K562 (cell line): Measurements from ENCODE around the gene SMC6. TPM values are rescaled to one million over a fixed set of nuclear protein-coding genes. Genes with fewer than 3 reads are reported as not detected.

ENCODE experiments used
- ATAC-seq: fragments of 200-7000 bp; cut with Tn5 transposase; 3 replicates; pipeline ENCODE4 v1.9.1; 2020; ENCODE audit warnings: moderate library complexity
- BruUV-seq: library from RNA; stranded (reverse); fragments of 400-500 nt; replicated peaks from 2 replicates; lab custom pipeline; 2021; lab: Mats Ljungman, UMichigan
- CTCF ChIA-PET: fragments of 300-600 bp; formaldehyde crosslinking; extraction: SDS; loops from one replicate; lab custom pipeline; 2021; ENCODE audit warnings: low intra/inter-chr PET ratio; lab: Yijun Ruan, JAX
- POLR2A ChIA-PET: fragments of 300-600, 350-650 bp; sonication (Branson Sonifier 250); formaldehyde crosslinking; extraction: SDS; loops from one replicate; lab custom pipeline; 2021; ENCODE audit warnings: antibody characterized with exemption, inconsistent platforms; lab: Yijun Ruan, JAX
- DNase-seq, 4 experiments: peaks; one replicate each; pipeline versions ENCODE4 v3.0.0 to v3.0.0-alpha.2; 2011 to 2018; ENCODE audit warnings: low spot score in 3 of 4, mixed read lengths in 3 of 4; ENCODE audit errors: extremely low read depth in 1 of 4
- FAIRE-seq: peaks from 2 replicates; lab custom pipeline; 2011; peaks lifted over from hg19 to GRCh38; lab: Jason Lieb, UNC
- H2AFZ ChIP-seq: 2 replicates; pipeline ENCODE4 v1.6.0; 2011; ENCODE audit warnings: low read depth, low read length, control low read depth, inconsistent platforms
- H3K27ac ChIP-seq: fragments of 200-600 bp; 3 replicates; pipeline ENCODE4 v1.8.0; 2011; ENCODE audit warnings: low read depth, mild to moderate bottlenecking, control low read depth, inconsistent platforms, low read length, moderate library complexity, mixed read lengths; ENCODE audit errors: extremely low read depth
- H3K27me3 ChIP-seq, 2 experiments: fragments of 300-600 bp in 1 of 2; 2 replicates in 1 of 2; 3 replicates in 1 of 2; pipeline versions ENCODE4 v1.6.0 to v1.8.0; 2011; ENCODE audit warnings: inconsistent platforms in 2 of 2, low read length in 2 of 2, mild to moderate bottlenecking in 1 of 2, mixed read lengths in 1 of 2, moderate library complexity in 1 of 2; ENCODE audit not compliant: control insufficient read depth in 2 of 2, insufficient read depth in 2 of 2
- H3K36me3 ChIP-seq: fragments of 300-600 bp; 3 replicates; pipeline ENCODE4 v1.8.0; 2011; ENCODE audit warnings: mild to moderate bottlenecking, low read length, inconsistent platforms; ENCODE audit not compliant: control insufficient read depth, insufficient read depth
- H3K4me1 ChIP-seq, 2 experiments: fragments of 200-600 bp in 1 of 2; replicated peaks in 1 of 2; 2 replicates in 1 of 2; 3 replicates in 1 of 2; pipeline versions ENCODE4 v1.5.1 to v1.8.0; 2011; ENCODE audit warnings: inconsistent platforms in 2 of 2, low read length in 2 of 2, mild to moderate bottlenecking in 1 of 2, mixed read lengths in 1 of 2, moderate library complexity in 1 of 2; ENCODE audit not compliant: control insufficient read depth in 2 of 2, insufficient read depth in 2 of 2
- H3K4me2 ChIP-seq: 2 replicates; pipeline ENCODE4 v1.6.1; 2011; ENCODE audit warnings: low read length, control low read depth, inconsistent platforms, mixed read lengths; ENCODE audit not compliant: insufficient read depth
- H3K4me3 ChIP-seq: fragments of 200-600 bp; sonication (generic), shearing (Covaris generic); 2 replicates; pipeline ENCODE4 v1.5.1; 2016; ENCODE audit warnings: control low read depth, inconsistent platforms
- H3K79me2 ChIP-seq: fragments of 200-600 bp; 3 replicates; pipeline ENCODE4 v1.8.0; 2011; ENCODE audit warnings: low read length, inconsistent platforms; ENCODE audit not compliant: control insufficient read depth, insufficient read depth
- H3K9ac ChIP-seq, 2 experiments: 2 replicates each; pipeline versions ENCODE4 v1.6.0 to v1.6.1; 2011; ENCODE audit warnings: low read depth in 2 of 2, low read length in 2 of 2, control low read depth in 1 of 2, inconsistent platforms in 1 of 2, mild to moderate bottlenecking in 1 of 2, mixed read lengths in 1 of 2; ENCODE audit not compliant: insufficient read depth in 1 of 2
- H3K9me1 ChIP-seq: one replicate; pipeline ENCODE4 v1.6.0; 2011; ENCODE audit warnings: inconsistent platforms, mild to moderate bottlenecking, low read length, moderate library complexity; ENCODE audit not compliant: control insufficient read depth, insufficient read depth
- H3K9me3 ChIP-seq: replicated peaks from 2 replicates; pipeline ENCODE4 v1.5.1; 2011; ENCODE audit warnings: low read depth, low read length, inconsistent platforms; ENCODE audit not compliant: control insufficient read depth, insufficient read depth
- H4K20me1 ChIP-seq: replicated peaks from 2 replicates; pipeline ENCODE4 v1.6.1; 2011; ENCODE audit warnings: low read length, inconsistent platforms, mixed read lengths; ENCODE audit not compliant: control insufficient read depth, insufficient read depth
- ATF7 ChIP-seq: fragments of 450-650 bp; IDR thresholded peaks from 2 replicates; pipeline ENCODE4 v1.7.1; 2014; ENCODE audit warnings: mild to moderate bottlenecking, moderate library complexity
- C11orf30 ChIP-seq: fragments of 450-650 bp; IDR thresholded peaks from 2 replicates; pipeline ENCODE4 v1.6.1; 2016; ENCODE audit warnings: low read depth, mild to moderate bottlenecking
- FOSL1 ChIP-seq: fragments of 200-800 bp; sonication (Bioruptor generic); conservative IDR thresholded peaks from 2 replicates; pipeline ENCODE4 v1.6.1; 2016; ENCODE audit warnings: missing genetic modification characterization, missing compliant biosample characterization
- MAFF ChIP-seq: IDR thresholded peaks from 2 replicates; pipeline ENCODE4 v1.6.1; 2012; ENCODE audit warnings: low read length, improper control_type of control experiment
- MAFG ChIP-seq: fragments of 450-650 bp; conservative IDR thresholded peaks from 2 replicates; pipeline ENCODE4 v1.6.1; 2016; ENCODE audit warnings: missing genetic modification characterization, missing compliant biosample characterization
- MAFK ChIP-seq: IDR thresholded peaks from 2 replicates; pipeline ENCODE4 v1.6.1; 2011; ENCODE audit warnings: low read length, improper control_type of control experiment
- MCM5 ChIP-seq: fragments of 450-650 bp; IDR thresholded peaks from 2 replicates; pipeline ENCODE4 v1.6.1; 2016; ENCODE audit warnings: low read depth
- NFE2 ChIP-seq: IDR thresholded peaks from 2 replicates; pipeline ENCODE4 v1.6.1; 2014; ENCODE audit warnings: antibody characterized with exemption, low read depth
- ZNF239 ChIP-seq: fragments of 250-450 bp; sonication (Bioruptor Pico); IDR thresholded peaks from 2 replicates; pipeline ENCODE4 v1.4.0; 2020; ENCODE audit warnings: mild to moderate bottlenecking
- ZNF316 ChIP-seq: fragments of 450-650 bp; IDR thresholded peaks from 2 replicates; pipeline ENCODE4 v1.6.1; 2016
- ZNF778 ChIP-seq: fragments of 450-650 bp; formaldehyde crosslinking; IDR thresholded peaks from 2 replicates; pipeline ENCODE4 v1.4.0; 2020; ENCODE audit warnings: mild to moderate bottlenecking, moderate library complexity
- WGBS: fragments of 100-300 bp; shearing (Covaris generic); methylation state at CpG from one replicate; pipeline ENCODE4 v1.1.6; 2016; ENCODE audit warnings: low coverage, mixed read lengths; ENCODE audit not compliant: insufficient coverage; ENCODE audit errors: missing lambda C conversion rate; 5-methylcytosine and 5-hydroxymethylcytosine counted together
- in situ Hi-C: fragments of 300-500 bp; cut with MboI; formaldehyde crosslinking; loops from 4 replicates; pipeline ENCODE4 v1.15.0; 2018; ENCODE audit warnings: inconsistent platforms, mixed read lengths
- intact Hi-C: fragments of 100-400 bp; cut with micrococcal nuclease; formaldehyde crosslinking; loops from 2 replicates; pipeline ENCODE4 v1.14.2; 2022
- polyA plus RNA-seq, 8 experiments: library from polyadenylated mRNA; depleted of rRNA in 4 of 8; stranded (reverse) in 5 of 8; unstranded in 3 of 8; fragments of >200 nt; fragmentation: Nextera tagmentation in 2 of 8; fragmentation: Illumina TruSeq in 1 of 8; extraction: Ambion mirVana in 2 of 8; extraction: Trizol in 1 of 8; gene quantifications; 2 replicates each; pipeline versions ENCODE4 v1.2.1 to v1.2.3, GENCODE V29; 2011 to 2014; ENCODE audit warnings: inconsistent platforms in 1 of 8, missing spikeins in 1 of 8
- total RNA-seq, 7 experiments: library from RNA; depleted of rRNA in 6 of 7; stranded (reverse); fragments of >200 nt in 6 of 7; fragmentation: Illumina TruSeq in 2 of 7; extraction: Trizol in 2 of 7; gene quantifications; 2 replicates each; pipeline versions ENCODE4 v1.2.1 to v1.2.3, GENCODE V29; 2011 to 2021; ENCODE audit warnings: low replicate concordance in 1 of 7
- TF ChIP-seq, protein P1 (sequence below): fragments of 250-450 bp; sonication (Bioruptor Pico); IDR thresholded peaks from 2 replicates; pipeline ENCODE4 v1.8.0; 2022; ENCODE audit warnings: inconsistent platforms
- TF ChIP-seq, protein P2 (sequence below), 3 experiments: IDR thresholded peaks in 2 of 3; conservative IDR thresholded peaks in 1 of 3; 2 replicates each; pipeline ENCODE4 v1.5.1; 2011 to 2012; ENCODE audit warnings: low read length in 3 of 3, mild to moderate bottlenecking in 3 of 3, control low read depth in 2 of 3, improper control_type of control experiment in 1 of 3, inconsistent platforms in 1 of 3, low read depth in 1 of 3, mixed read lengths in 1 of 3, moderate library complexity in 1 of 3; ENCODE audit not compliant: insufficient read depth in 2 of 3
- TF ChIP-seq, protein P3 (sequence below): sonication (generic); formaldehyde crosslinking; IDR thresholded peaks from 2 replicates; pipeline ENCODE4 v1.8.1; 2023; ENCODE audit warnings: mild to moderate bottlenecking, missing genetic modification reagents

Gene SMC6
- total and polyA plus RNA-seq, 9 of the 15 experiments (the other 6 are each of a cell fraction or from before 2014, with no cell fraction given) = 14.2 to 75.9 (median 47.7) TPM

DNA sequence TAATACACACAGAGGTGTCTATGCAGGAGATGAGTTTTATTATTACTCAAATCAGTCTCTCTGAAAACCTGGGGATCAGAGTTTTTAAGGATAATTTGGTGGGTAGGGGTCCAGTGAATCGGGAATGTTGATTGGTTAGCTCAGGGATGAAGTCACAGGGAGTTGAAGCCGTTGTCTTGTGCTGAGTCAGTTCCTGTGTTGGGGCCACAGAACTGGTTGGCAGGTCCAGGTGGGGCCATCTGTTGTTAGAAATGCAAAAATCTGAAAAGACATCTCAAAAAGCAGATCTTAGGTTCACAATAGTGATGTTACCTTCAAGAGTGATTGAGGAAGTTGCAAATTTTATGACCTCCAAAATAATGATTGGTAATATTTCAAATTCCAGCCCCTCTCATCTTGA is 126.2 kb downstream of the SMC6 start:
- in situ Hi-C loops = no loop called here
- TF ChIP-seq, protein P1, sequence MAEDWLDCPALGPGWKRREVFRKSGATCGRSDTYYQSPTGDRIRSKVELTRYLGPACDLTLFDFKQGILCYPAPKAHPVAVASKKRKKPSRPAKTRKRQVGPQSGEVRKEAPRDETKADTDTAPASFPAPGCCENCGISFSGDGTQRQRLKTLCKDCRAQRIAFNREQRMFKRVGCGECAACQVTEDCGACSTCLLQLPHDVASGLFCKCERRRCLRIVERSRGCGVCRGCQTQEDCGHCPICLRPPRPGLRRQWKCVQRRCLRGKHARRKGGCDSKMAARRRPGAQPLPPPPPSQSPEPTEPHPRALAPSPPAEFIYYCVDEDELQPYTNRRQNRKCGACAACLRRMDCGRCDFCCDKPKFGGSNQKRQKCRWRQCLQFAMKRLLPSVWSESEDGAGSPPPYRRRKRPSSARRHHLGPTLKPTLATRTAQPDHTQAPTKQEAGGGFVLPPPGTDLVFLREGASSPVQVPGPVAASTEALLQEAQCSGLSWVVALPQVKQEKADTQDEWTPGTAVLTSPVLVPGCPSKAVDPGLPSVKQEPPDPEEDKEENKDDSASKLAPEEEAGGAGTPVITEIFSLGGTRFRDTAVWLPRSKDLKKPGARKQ = no peak
- TF ChIP-seq MAFK (peak; percentile 32; the same call in 1 of the 2 replicates), MAFG (0 out of 2 replicates have a peak, but pooled peaks have one; percentile 11), MCM5 (no peak), NFE2 (peak; percentile 66), ZNF316 (peak; percentile 85), C11orf30 (peak; percentile 65), ATF7 (0 out of 2 replicates have a peak, but pooled peaks have one; percentile 15), ZNF239 (CRISPR knock-in tag) (no peak), FOSL1 (tag) (no peak), MAFF (peak; percentile 30; the same call in 1 of the 2 replicates), ZNF778 (CRISPR knock-in tag) (no peak)
- TF ChIP-seq, protein P2, sequence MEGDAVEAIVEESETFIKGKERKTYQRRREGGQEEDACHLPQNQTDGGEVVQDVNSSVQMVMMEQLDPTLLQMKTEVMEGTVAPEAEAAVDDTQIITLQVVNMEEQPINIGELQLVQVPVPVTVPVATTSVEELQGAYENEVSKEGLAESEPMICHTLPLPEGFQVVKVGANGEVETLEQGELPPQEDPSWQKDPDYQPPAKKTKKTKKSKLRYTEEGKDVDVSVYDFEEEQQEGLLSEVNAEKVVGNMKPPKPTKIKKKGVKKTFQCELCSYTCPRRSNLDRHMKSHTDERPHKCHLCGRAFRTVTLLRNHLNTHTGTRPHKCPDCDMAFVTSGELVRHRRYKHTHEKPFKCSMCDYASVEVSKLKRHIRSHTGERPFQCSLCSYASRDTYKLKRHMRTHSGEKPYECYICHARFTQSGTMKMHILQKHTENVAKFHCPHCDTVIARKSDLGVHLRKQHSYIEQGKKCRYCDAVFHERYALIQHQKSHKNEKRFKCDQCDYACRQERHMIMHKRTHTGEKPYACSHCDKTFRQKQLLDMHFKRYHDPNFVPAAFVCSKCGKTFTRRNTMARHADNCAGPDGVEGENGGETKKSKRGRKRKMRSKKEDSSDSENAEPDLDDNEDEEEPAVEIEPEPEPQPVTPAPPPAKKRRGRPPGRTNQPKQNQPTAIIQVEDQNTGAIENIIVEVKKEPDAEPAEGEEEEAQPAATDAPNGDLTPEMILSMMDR (IDR thresholded peaks at IDR 0.05 in 2 of 3, conservative IDR thresholded peaks at IDR 0.05 in 1 of 3; ENCODE audit: insufficient read depth in 2 of 3, low read depth in 1 of 3, low read length in 3 of 3) = no peak
- TF ChIP-seq, protein P3, sequence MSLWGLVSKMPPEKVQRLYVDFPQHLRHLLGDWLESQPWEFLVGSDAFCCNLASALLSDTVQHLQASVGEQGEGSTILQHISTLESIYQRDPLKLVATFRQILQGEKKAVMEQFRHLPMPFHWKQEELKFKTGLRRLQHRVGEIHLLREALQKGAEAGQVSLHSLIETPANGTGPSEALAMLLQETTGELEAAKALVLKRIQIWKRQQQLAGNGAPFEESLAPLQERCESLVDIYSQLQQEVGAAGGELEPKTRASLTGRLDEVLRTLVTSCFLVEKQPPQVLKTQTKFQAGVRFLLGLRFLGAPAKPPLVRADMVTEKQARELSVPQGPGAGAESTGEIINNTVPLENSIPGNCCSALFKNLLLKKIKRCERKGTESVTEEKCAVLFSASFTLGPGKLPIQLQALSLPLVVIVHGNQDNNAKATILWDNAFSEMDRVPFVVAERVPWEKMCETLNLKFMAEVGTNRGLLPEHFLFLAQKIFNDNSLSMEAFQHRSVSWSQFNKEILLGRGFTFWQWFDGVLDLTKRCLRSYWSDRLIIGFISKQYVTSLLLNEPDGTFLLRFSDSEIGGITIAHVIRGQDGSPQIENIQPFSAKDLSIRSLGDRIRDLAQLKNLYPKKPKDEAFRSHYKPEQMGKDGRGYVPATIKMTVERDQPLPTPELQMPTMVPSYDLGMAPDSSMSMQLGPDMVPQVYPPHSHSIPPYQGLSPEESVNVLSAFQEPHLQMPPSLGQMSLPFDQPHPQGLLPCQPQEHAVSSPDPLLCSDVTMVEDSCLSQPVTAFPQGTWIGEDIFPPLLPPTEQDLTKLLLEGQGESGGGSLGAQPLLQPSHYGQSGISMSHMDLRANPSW = no peak
- Histone ChIP-seq H3K4me3 (no peak overlapping the region), H3K4me1 (peaks cover 3 to 7% of the 10 kb centered on the region in 2 experiments; a peak in 4 of 5 replicates), H3K9me3 (no peaks in the 10 kb centered on the region), H3K79me2 (no peaks in the 10 kb centered on the region), H3K4me2 (no peak overlapping the region), H2AFZ (no peak overlapping the region), H3K9me1 (no peaks in the 10 kb centered on the region), H3K9ac (no peak overlapping the region), H3K36me3 (no peaks in the 10 kb centered on the region), H4K20me1 (no peaks in the 10 kb centered on the region; the same call in 1 of the 2 replicates), H3K27ac (no peak overlapping the region), H3K27me3 (no peaks in the 10 kb centered on the region)
- ATAC-seq (peak; percentile 68), DNase-seq (peak in 2 of 4 experiments; percentile 23 to 34), FAIRE-seq (peak; percentile 6)
- no TSS peak for BruUV-seq
- ChIA-PET CTCF (no interaction called here), POLR2A (no interaction called here)
- 0% methylated on average over 2 of the region's 2 CpGs for whole genome bisulfite sequencing
- intact Hi-C loops = no loop called here
